ENCODE data around the gene GPR158.

Gene GPR158

GRCh38 chr10:25390733-25391132, 215.9 kb downstream of the GPR158 start:
- no peak for DNase-seq (ENCODE audit: low spot score)

GRCh38 chr10:25392132-25392531, 217.3 kb downstream of the GPR158 start:
- DNase-seq (ENCODE audit: low spot score) = no peak

GRCh38 chr10:25393621-25394020, 218.8 kb downstream of the GPR158 start:
- no peak for DNase-seq (ENCODE audit: low spot score)

- DNase-seq (ENCODE audit: low spot score) = peak; percentile 11
These were observed 223.9 kb downstream of the GPR158 start for GRCh38 chr10:25398680-25399079.

- no peak for DNase-seq (ENCODE audit: low spot score)
These were observed 231.1 kb downstream of the GPR158 start for GRCh38 chr10:25405871-25406270.

GRCh38 chr10:25417611-25418010, 242.8 kb downstream of the GPR158 start:
- DNase-seq (ENCODE audit: low spot score) = no peak

- no peak for DNase-seq (ENCODE audit: low spot score)
These were observed 251.0 kb downstream of the GPR158 start for GRCh38 chr10:25425776-25426175.

- DNase-seq (ENCODE audit: low spot score) = no peak
These were observed 261.6 kb downstream of the GPR158 start for GRCh38 chr10:25436431-25436830.

GRCh38 chr10:25441270-25441669, 266.5 kb downstream of the GPR158 start:
- no peak for DNase-seq (ENCODE audit: low spot score)

GRCh38 chr10:25444266-25444665, 269.5 kb downstream of the GPR158 start:
- no peak for DNase-seq (ENCODE audit: low spot score)

GRCh38 chr10:25451401-25451800, 276.6 kb downstream of the GPR158 start:
- no peak for DNase-seq (ENCODE audit: low spot score)

GRCh38 chr10:25453619-25454018, 278.8 kb downstream of the GPR158 start:
- DNase-seq (ENCODE audit: low spot score) = no peak

- DNase-seq (ENCODE audit: low spot score) = no peak
These were observed 281.3 kb downstream of the GPR158 start for GRCh38 chr10:25455980-25456567.

- no peak for DNase-seq (ENCODE audit: low spot score)
These were observed 282.8 kb downstream of the GPR158 start for GRCh38 chr10:25457552-25457951.

- no peak for DNase-seq (ENCODE audit: low spot score)
These were observed 291.0 kb downstream of the GPR158 start for GRCh38 chr10:25465582-25466372.

- no peak for DNase-seq (ENCODE audit: low spot score)
These were observed 293.1 kb downstream of the GPR158 start for GRCh38 chr10:25467881-25468280.

GRCh38 chr10:25481467-25481866, 306.7 kb downstream of the GPR158 start:
- no peak for DNase-seq (ENCODE audit: low spot score)

- DNase-seq (ENCODE audit: low spot score) = no peak
These were observed 309.2 kb downstream of the GPR158 start for GRCh38 chr10:25483999-25484398.

GRCh38 chr10:25487266-25487665, 312.5 kb downstream of the GPR158 start:
- DNase-seq (ENCODE audit: low spot score) = no peak

- no peak for DNase-seq (ENCODE audit: low spot score)
These were observed 317.2 kb downstream of the GPR158 start for GRCh38 chr10:25492040-25492439.

GRCh38 chr10:25492680-25493079, 317.9 kb downstream of the GPR158 start:
- no peak for DNase-seq (ENCODE audit: low spot score)

GRCh38 chr10:25493122-25493893, 318.5 kb downstream of the GPR158 start:
- DNase-seq (ENCODE audit: low spot score) = peak; percentile 62

- DNase-seq (ENCODE audit: low spot score) = no peak
These were observed 322.4 kb downstream of the GPR158 start for GRCh38 chr10:25497246-25497645.
